ENCODE measurements around the gene NR2C1.

The NR2C1 gene

GRCh38 chr12:95072900-95073697, at the start of gene NR2C1:
Gene NR2C1 (minus strand): TSS chr12:95073618. CDS start chr12:95067384, 6,234 bp downstream.
- H3K4me3 ChIP-seq (ENCODE audit: low read depth, low read length): peak within 1 kb of the TSS; percentile 75
- DNase-seq (ENCODE audit: low read depth): peak; percentile 98
- no peak; the same call in 1 of the 2 replicates for TF ChIP-seq MYC (IDR thresholded peaks at IDR 0.05; ENCODE audit: low read depth, low read length)
- TF ChIP-seq POLR2A (IDR thresholded peaks at IDR 0.05; ENCODE audit: extremely low read depth, insufficient read length): peak; percentile 66
- TF ChIP-seq CTCF (IDR thresholded peaks at IDR 0.05; ENCODE audit: low read depth, low read length): no peak
- peak; percentile 15; the same call in 1 of the 2 replicates for TF ChIP-seq MAX (IDR thresholded peaks at IDR 0.05; ENCODE audit: low read depth, low read length)

- no peak for DNase-seq (ENCODE audit: low read depth)
- no peak overlapping the region for H3K4me3 ChIP-seq (ENCODE audit: low read depth, low read length)
- no peak for TF ChIP-seq MAX (IDR thresholded peaks at IDR 0.05; ENCODE audit: low read depth, low read length)
- no peak for TF ChIP-seq MYC (IDR thresholded peaks at IDR 0.05; ENCODE audit: low read depth, low read length)
- no peak for TF ChIP-seq CTCF (IDR thresholded peaks at IDR 0.05; ENCODE audit: low read depth, low read length)
- TF ChIP-seq POLR2A (IDR thresholded peaks at IDR 0.05; ENCODE audit: extremely low read depth, insufficient read length): no peak
These were observed 45.4 kb upstream of the NR2C1 start for GRCh38 chr12:95118788-95119179.

- TF ChIP-seq POLR2A (IDR thresholded peaks at IDR 0.05; ENCODE audit: extremely low read depth, insufficient read length) (no peak), MYC (IDR thresholded peaks at IDR 0.05; ENCODE audit: low read depth, low read length) (no peak), MAX (IDR thresholded peaks at IDR 0.05; ENCODE audit: low read depth, low read length) (no peak), CTCF (IDR thresholded peaks at IDR 0.05; ENCODE audit: low read depth, low read length) (no peak)
- no peak for DNase-seq (ENCODE audit: low read depth)
These were observed 44.8 kb upstream of the NR2C1 start for GRCh38 chr12:95118138-95118787.

GRCh38 chr12:95117178-95117599, 43.8 kb upstream of the NR2C1 start:
- DNase-seq (ENCODE audit: low read depth): peak; percentile 78
- no peak for TF ChIP-seq MAX (IDR thresholded peaks at IDR 0.05; ENCODE audit: low read depth, low read length)
- TF ChIP-seq CTCF (IDR thresholded peaks at IDR 0.05; ENCODE audit: low read depth, low read length): peak; percentile 61
- no peak overlapping the region for H3K4me3 ChIP-seq (ENCODE audit: low read depth, low read length)

More at GRCh38 chr12:95118138-95118787, 44.8 kb upstream of the NR2C1 start:
- H3K4me3 ChIP-seq (ENCODE audit: low read depth, low read length): no peak overlapping the region

GRCh38 chr12:95116773-95117172, 43.4 kb upstream of the NR2C1 start:
- no peak for DNase-seq (ENCODE audit: low read depth)
- no peak overlapping the region for H3K4me3 ChIP-seq (ENCODE audit: low read depth, low read length)
- TF ChIP-seq MAX (IDR thresholded peaks at IDR 0.05; ENCODE audit: low read depth, low read length) (no peak), CTCF (IDR thresholded peaks at IDR 0.05; ENCODE audit: low read depth, low read length) (no peak), POLR2A (IDR thresholded peaks at IDR 0.05; ENCODE audit: extremely low read depth, insufficient read length) (no peak), MYC (IDR thresholded peaks at IDR 0.05; ENCODE audit: low read depth, low read length) (no peak)

All from NB4 (cell line).